HG02938 (cell line): ENCODE measurements around the gene BBX.

Experiments
- ATAC-seq: cut with Tn5 transposase; IDR thresholded peaks from one replicate; pipeline ENCODE4 v1.9.1; 2021; ENCODE audit warnings: mild to moderate bottlenecking, moderate library complexity; ENCODE audit not compliant: unreplicated experiment

The BBX gene

DNA sequence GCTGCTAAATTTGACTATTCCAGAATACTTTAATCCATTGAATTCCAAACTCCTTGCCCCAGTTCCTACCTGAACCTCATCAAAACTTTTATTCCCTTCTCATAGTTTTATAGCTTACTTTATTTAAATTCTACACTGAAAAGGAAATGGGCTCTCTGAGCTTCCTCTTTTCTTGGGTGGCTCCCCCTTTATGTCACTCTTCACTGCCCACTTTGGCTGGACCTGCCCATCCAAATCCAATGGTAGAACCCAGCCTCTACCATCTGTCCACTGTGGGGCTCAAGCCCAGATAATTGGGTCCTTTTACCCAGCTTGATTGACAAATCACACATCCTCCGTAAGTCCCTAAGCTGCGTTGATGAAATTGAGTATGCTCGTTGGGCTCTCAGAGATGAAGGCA lies 216.5 kb downstream of the BBX start:
- ATAC-seq: no peak

DNA sequence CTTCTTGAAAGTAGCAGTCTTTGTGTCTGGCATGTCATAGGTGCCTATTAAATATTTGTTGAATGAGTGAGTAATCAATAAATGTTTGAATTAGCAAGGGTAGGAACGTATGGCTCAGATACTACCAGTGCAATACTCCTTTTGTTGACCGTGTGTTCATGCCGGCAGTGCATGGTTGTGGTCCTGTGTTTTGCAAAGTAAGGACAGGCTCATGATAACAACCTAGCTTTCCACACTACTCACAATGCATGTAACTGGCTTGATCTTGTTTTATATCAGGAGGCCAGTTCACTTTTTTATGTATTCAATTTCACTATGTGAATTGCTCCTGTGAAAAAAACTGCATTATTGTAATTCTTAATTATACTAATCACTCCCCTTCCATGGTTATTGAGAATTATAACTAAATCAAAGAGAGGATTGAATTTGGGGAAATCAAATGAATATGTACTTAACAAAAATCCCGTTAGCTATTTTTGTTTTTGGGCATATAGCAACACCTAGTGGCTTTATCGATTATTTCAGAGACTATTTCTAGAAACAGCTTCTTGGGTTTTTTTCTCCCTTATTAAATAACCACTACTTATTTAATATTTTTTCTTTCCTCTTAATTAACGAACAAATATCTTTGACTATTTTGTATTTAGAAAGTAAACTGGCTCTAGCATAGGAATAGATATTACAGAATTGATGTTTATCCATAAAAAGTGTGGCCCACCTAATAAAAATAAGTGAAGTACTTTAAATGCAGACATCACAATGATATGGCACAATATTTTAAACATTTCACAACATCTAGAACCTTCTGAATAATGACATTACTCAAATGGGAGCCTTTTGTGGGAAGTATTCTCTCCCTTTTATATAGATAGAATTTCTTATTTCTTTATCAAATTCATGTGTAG lies 218.5 kb downstream of the BBX start:
- ATAC-seq: no peak

DNA sequence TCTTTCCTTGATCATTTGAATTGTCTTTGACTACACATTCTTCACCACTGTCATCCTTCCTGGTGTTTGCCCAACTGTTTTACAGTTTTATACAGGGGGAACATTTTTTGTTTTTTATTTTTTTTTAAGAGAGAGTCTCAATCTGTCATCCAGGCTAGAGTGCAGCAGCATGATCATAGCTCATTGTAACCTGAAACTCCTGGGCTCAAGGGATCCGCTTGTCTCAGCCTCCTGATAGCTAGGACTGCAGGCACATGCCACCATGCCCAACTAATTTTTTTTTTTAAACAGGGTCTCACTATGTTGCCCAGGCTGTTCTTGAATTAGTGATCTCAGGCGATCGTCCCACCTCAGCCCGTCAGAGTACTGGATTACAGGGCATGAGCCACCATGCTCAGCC lies 222.6 kb downstream of the BBX start:
- ATAC-seq: no peak

DNA sequence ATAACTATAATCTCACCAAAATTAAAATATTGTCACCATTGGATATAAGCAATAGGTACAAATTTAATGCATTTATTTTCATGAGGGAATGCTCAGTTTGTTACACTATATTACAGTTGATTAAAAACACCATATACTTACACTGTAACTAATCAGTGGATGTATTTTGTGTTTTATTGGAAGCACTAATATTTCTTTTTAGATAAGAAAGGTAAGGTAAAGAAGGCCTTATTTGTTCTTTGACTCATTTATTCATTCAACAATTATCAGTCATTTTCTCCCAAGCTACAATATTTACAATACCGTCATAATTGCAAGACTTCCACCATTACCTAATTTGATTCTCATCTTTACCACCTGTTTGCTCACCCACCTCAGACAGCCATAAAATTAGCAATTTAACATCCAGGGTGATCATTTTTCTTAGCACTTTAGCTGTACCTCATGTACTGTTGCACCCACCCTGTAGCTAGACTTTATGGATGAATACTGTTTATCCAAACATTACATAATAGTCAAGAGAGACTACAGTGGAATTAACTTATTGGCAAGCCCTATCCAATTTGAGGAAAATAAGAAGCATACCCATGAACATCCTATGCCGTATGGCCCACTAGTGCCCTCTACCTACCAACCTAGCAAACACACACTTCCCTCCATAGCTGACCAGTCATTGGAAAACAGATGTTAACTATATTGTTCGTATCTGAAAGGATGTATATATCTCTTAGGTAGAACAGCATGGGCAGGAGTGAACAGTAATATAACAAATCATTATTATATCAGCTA lies 229.6 kb downstream of the BBX start:
- no peak for ATAC-seq

DNA sequence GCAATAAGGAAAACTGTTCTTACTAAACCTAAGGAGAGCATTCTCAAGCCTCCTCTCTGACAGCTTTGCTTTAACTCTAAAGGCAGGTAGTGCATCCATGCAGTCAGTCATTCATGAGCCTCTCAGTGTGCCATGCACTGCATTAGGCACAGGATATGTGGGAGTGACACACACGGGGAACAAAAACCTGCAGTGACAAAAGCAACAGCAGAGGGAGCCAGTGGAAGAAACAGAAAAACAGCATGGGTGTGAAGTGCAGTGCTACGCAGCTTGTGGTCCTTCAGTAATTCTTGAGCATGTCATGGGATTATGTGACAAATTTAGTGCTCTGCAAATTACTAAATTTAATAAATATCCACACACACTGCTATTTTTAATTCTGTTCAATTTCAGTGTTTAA lies 230.7 kb downstream of the BBX start:
- no peak for ATAC-seq

DNA sequence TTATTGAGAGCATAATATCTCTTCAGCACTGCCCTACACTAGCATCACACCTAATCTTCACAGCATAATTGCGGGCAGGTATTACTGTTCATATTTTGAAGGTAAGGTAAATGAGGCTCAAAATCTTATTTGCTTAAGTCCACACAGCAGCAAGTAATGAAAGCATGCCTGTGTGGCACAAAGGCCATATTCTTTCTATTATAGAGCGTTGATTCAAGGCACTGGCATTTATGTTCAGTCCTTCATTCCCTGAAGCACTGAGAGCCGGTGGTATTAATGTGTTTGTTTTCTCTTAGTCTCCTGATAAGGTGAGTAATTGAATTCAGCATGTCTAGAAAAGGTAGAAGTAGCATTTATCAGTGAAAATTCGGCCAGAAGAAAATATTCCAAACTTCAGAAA lies 231.2 kb downstream of the BBX start:
- no peak for ATAC-seq

DNA sequence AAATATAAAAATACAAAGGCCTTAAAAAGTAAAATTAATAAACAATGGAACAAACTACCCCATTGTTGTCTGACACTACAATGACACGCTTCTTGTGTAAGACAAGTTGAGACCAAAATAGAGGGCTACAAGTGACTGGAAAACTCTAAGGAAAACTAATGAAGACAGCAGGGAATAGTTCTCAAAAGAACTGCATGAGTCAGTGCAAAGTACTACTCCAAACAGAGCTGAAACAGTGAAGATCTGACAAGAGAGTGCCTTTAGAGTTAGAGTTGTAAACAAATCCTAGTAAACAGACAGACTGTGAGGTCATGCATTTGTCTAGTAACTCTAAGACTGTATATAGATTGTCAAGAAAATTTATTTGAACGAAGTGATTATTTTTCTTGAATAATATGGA lies 233.9 kb downstream of the BBX start:
- ATAC-seq: no peak

DNA sequence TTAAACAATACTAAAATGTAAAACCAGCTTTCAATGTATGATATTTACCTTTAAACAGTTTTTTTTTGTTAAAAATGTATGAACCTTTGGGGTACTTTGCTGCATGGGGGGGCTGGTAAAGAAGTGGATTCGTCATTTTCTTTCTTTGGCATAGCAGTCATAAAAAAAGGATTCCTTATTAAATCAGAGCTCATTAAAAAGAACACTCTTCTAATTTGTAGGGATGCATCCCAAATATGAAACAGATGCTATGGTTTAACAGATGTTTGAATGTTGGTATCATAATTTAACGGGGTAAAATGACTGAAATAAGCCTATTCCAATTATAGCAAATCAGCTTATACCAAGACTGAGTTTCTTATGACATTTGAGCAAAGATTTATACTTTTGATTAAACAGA lies 234.4 kb downstream of the BBX start:
- no peak for ATAC-seq

DNA sequence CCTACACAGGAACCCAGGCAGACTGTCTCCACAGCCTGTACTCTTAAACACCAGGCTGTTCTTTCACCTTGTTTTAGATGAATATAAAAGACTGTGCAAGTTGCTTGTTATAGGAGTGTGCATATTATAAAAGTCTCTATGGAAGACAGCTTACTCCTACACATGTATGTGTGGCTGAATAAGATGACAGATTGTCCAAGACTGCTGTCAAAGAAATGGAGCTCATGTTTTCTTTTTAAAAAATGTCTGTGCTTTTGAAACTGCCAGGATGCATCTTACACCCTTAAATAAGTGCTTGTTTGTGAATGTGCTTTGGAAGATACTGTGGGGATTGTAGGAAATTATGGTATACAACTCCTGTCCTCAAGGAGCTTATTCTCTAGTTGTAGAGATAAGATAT lies 237.4 kb downstream of the BBX start:
- no peak for ATAC-seq

DNA sequence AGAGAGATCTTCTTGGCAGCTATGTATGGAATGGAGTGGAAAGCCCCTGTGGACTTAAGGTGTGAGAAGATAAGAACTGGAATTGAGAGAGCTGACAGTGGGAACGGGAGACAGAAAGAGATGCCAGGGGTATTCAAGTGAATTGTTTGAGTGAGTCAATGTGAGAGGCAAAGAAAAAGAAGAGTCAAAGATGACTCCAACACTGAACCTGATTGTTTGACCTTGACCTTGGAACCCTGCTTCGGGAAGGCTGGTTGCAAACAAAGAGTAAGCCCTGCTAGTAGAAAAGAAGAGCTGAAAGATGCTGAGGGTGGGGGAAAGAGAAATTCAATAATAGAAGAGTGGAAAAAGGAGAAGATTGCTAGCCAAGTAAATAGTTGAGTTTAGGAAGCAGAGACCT lies 238.6 kb downstream of the BBX start:
- ATAC-seq: no peak

DNA sequence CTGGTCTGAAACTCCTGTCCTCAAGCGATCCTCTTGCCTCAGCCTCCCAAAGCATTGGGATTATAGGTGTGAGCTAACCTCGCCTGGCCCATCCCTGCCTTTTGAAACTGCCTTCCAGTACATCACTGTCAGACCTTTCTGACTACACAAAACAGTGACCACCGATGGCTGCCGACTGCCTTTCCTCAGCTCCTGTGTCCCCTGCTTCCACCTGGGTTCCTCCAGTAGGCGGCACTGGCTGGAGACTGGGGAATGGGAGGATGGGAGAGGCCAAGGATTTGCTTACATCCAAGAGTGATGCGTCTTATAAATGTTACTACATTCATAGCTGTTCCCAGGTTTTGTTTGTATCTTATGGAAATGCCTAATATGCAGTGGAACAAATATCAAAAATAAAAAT lies 242.8 kb downstream of the BBX start:
- ATAC-seq: no peak

DNA sequence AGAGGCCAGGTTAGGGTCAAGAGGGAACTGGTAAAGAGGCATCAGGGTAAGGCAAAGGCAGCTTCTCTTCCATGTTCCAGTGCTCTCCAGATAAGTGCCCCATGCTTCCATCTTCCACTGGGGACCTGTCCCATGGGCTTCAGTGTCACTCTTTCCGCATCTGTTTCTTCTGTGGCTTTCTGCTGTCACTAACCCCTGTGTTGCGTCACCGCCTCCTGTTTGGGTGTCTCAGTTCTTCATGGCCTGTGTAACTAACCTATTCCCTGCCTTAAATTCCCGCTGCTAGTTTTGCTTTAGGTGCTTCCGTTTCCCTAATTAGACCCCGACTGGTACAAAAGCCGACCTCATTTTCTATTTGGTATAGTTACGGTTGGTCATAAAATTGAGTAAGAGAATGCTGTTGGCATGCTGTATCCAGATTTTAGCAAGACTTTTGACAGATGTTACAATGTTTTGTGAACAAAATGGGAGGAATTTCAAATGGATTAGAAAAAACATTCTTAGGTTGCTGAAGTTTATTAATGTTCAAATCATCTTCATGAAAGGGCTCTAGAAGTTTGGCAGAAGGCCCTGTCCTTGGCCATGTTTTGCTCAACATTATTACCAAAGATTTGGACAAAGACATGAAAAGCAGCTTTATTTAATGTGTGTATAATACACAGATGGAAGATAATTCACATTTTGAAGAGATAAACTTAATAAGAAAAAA lies 245.3 kb downstream of the BBX start:
- no peak for ATAC-seq

DNA sequence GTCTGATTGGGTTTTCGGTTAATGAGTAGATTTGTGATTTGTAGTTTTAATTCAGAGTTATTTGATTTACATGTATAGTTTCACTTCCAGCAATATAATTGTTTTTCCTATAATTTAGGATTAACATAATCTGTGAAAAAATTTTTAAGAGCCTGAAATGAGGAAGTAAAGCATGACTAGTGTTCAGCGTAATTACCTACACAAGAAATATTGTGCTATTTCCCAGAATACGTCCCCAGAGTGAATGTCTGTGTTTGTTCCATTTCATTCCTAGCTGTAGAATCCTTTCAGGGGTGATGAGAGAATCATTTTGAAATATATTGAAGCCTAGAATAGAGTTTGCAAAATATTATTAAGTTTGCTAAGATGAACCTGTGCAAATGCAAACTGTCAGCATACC lies 247.1 kb downstream of the BBX start:
- no peak for ATAC-seq

DNA sequence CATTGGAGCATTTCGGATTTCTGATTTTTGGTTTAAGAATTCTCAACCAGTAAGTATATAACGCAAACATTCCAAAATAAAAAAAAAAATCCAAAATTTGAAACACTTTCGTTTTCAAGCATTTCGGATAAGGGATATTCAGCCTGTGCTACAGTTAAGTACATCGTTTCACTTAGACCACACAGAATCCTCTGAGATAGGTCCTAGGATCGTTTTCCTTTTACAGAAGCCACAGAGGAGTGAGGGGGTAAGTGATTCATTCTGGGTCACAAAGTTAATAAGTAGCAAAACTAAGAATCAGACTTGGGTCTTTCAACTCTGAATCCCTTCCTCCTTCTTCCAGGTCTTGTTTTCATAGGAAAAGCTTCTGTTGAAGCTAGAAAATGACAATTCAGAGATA lies 249.3 kb downstream of the BBX start:
- no peak for ATAC-seq

DNA sequence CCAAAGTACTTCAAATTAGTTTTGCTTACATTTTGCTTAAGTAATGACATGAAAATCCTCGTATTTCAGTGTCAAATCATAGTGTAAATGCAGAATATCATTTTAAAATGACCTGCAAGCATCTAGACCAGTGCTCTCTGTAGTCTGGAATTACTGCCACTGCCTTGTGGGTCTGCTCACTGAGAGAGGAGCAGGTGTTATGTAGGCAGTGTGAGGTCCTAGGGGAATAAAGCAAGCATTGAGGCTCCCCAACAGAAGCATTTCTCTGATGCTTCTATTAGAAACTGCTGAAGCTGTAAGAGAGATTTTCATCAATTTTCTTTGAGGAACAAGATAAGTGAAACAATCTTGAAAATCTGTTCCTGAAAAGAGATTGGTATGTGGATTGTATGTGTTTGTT lies 253.2 kb downstream of the BBX start:
- no peak for ATAC-seq

DNA sequence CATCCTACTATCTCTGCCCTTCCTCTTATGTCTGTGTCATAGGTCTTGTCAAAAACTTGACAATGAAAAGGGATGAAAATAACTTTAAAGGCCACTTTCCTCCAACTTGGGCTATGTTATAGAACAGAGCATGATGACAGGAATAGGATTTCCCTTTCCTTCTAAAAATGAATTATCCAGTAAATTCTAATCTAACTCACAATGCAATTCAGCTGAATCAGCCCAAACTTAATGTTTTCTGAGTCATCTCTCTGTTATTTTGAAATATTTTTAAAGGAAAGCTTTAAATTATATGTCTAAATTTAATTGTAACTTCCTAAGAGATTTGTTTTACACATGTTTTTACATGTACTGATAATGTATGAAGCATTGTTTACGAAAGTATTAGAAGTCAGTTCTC lies 258.5 kb downstream of the BBX start:
- ATAC-seq: no peak

DNA sequence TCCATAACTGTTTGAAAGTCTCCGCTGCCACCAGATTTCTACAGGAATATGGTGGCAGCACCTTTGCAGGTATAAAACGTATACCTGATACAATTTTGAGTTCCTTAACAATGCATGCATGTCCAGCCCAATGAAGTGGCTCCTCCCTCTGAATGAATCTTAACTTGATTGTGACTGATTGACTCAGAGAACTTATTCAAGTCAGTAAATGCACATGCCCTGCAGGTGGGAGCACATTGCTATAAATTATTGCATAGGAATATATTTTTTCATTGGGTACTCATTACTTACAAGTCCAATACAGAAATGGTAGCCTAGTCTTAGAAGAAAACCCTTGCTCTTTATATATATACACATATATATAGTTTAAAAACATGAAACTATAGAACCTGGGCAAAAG lies 259.3 kb downstream of the BBX start:
- ATAC-seq: no peak

DNA sequence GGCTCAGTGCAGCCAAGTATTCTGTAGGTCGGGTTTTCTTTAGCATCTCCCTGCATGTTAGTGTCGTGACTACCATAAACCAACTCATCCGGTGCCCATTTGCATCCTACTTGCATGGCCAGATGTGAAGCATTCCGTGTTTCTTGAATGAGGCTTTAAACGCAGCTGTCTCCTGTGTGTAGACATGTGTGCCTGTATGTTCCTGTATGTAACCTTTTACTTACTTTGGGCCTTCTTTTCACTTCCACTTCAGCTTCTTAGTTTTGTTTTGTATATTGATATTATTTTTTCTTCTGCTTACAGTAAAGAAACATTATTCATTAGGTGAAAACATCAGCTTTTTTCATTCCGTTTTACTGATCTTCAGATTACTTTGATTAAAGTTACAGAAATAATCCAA lies 267.9 kb downstream of the BBX start:
- peak; percentile 51 for ATAC-seq

DNA sequence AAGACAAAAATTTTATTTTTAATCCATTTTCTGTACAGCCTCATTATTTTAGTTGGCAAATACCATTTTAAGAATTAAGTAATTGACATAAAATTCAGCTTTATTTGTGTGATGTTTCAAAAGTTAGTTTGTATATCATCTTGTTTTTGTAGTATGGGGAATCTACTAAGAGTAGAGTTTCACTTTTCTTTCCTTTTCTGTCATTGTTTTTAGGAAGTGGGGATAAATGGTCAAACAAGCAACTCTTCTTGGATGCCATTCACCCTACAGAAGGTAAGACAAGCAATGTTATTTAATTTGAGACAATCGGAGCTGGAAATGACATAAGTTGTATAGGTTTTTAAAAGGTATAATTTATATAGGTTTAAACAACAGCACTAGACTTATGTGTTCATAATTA lies 268.3 kb downstream of the BBX start:
- ATAC-seq: no peak

DNA sequence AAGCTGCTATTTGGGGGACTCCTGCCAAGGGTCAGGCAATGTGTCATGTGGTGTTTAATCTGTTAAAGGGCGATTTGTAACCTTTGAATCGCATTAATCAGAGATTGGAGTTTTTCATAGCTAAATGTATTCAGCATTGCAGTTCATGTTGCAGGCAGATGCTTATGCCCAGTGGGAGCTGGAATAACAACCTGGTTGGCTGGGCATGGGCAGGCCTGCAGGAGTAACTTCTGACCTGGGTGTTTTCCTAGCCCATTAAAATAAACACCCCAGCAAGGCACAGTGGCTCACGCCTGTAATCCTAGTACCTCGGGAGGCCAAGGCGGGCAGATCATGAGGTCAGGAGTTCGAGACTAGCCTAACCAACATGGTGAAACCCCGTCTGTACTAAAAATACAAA lies 268.7 kb downstream of the BBX start:
- no peak for ATAC-seq

DNA sequence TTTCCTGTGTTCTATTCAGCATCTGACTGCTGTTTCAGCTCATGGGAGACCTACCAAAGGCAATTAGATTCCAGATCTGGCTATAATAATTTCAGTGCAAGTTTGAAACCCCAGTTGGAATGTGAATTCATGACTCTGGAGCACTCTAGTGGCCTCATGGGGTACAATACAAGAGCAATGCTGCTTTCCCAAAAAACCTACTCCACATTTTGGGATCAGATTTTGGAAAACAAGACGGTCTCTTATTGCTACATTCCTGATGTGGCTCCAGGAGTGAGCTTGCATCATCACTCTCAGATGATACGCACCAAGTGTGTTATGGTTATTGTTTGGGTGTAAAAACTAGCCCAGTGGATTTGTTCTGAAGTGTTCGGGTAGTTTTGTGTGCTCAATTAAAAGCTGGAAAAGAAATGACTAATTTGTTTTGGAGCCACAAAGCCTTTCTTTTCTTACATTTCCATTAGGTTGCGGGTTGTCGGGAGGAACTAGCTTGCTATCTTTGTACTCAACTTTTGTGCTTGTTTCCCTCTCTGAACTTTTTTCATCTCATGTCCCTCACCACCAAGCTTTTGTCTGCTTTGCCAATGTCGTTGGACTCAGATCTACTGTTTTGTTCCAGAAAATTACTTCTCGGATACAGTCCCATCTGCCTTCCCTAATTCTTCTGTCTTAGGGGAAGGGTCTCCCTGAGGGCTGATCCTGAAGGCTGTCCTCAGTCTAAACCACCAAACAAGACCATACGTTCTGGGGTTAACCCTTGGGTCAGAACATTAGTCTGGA lies 272.1 kb downstream of the BBX start:
- ATAC-seq: no peak
